Endothelial cell of umbilical vein (primary cell): ENCODE data around the gene CLDN1. TPM values are rescaled to one million over a fixed set of nuclear protein-coding genes. Genes with fewer than 3 reads are reported as not detected.

Source experiments
- BruUV-seq: library from RNA; stranded (reverse); fragments of 400-500 nt; replicated peaks from 2 replicates; lab custom pipeline; 2021; lab: Mats Ljungman, UMichigan
- CTCF ChIA-PET: fragments of 300-600, 350-600 bp; sonication (Branson Sonifier 250); formaldehyde crosslinking; loops from one replicate; lab custom pipeline; 2021; ENCODE audit warnings: antibody characterized with exemption, inconsistent platforms; lab: Charles Lee
- POLR2A ChIA-PET: fragments of 300-600, 350-600 bp; sonication (Branson Sonifier 250); formaldehyde crosslinking; loops from one replicate; lab custom pipeline; 2021; ENCODE audit warnings: antibody characterized with exemption, inconsistent platforms; lab: Charles Lee
- DNase-seq: peaks from one replicate; pipeline ENCODE4 v3.0.0-alpha.2; 2011; ENCODE audit warnings: low read depth, low spot score
- FAIRE-seq: peaks from 2 replicates; lab custom pipeline; 2011; peaks lifted over from hg19 to GRCh38; lab: Jason Lieb, UNC
- H2AFZ ChIP-seq: 2 replicates; pipeline ENCODE4 v1.6.0; 2012; ENCODE audit warnings: low read depth, low read length, control low read depth, inconsistent platforms
- H3K27ac ChIP-seq: 2 replicates; pipeline ENCODE4 v1.5.1; 2011; ENCODE audit warnings: low read depth, mild to moderate bottlenecking, control low read depth, low read length, moderate library complexity; ENCODE audit not compliant: insufficient read depth
- H3K27me3 ChIP-seq, 2 experiments: 2 replicates each; pipeline versions ENCODE4 v1.6.0 to v1.6.1; 2011; ENCODE audit warnings: low read length in 2 of 2, mixed read lengths in 1 of 2; ENCODE audit not compliant: control insufficient read depth in 2 of 2, insufficient read depth in 2 of 2
- H3K36me3 ChIP-seq, 2 experiments: 2 replicates in 1 of 2; 3 replicates in 1 of 2; pipeline ENCODE4 v1.5.1; 2011; ENCODE audit warnings: low read length in 2 of 2, mild to moderate bottlenecking in 1 of 2, moderate library complexity in 1 of 2; ENCODE audit not compliant: control insufficient read depth in 2 of 2, insufficient read depth in 2 of 2; ENCODE audit errors: extremely low read depth in 1 of 2
- H3K4me1 ChIP-seq: 3 replicates; pipeline ENCODE4 v1.5.1; 2011; ENCODE audit warnings: mild to moderate bottlenecking, low read length; ENCODE audit not compliant: control insufficient read depth, insufficient read depth; ENCODE audit errors: extremely low read depth
- H3K4me2 ChIP-seq: 2 replicates; pipeline ENCODE4 v1.6.1; 2011; ENCODE audit warnings: low read length, control low read depth, mixed read lengths; ENCODE audit not compliant: insufficient read depth
- H3K4me3 ChIP-seq, 3 experiments: fragments of 200-600 bp in 1 of 3; sonication (generic), shearing (Covaris generic) in 1 of 3; replicated peaks in 1 of 3; 2 replicates each; pipeline ENCODE4 v1.5.1; 2011 to 2016; ENCODE audit warnings: control low read depth in 3 of 3, low read length in 3 of 3, mild to moderate bottlenecking in 2 of 3, inconsistent platforms in 1 of 3, low read depth in 1 of 3, moderate library complexity in 1 of 3; ENCODE audit not compliant: insufficient read depth in 1 of 3
- H3K79me2 ChIP-seq: 2 replicates; pipeline ENCODE4 v1.6.0; 2012; ENCODE audit warnings: low read length, inconsistent platforms; ENCODE audit not compliant: control insufficient read depth, insufficient read depth
- H3K9ac ChIP-seq: replicated peaks from 2 replicates; pipeline ENCODE3; 2011; ENCODE audit warnings: low read length, control low read depth; ENCODE audit not compliant: insufficient read depth; ENCODE audit errors: extremely low read depth
- H3K9me1 ChIP-seq: replicated peaks from 3 replicates; pipeline ENCODE4 v1.6.0; 2011; ENCODE audit warnings: mild to moderate bottlenecking, low read length; ENCODE audit not compliant: control insufficient read depth, insufficient read depth; ENCODE audit errors: extremely low read depth
- H3K9me3 ChIP-seq: replicated peaks from 2 replicates; pipeline ENCODE4 v1.5.1; 2012; ENCODE audit warnings: low read length, inconsistent platforms; ENCODE audit not compliant: control insufficient read depth, insufficient read depth
- H4K20me1 ChIP-seq: replicated peaks from 2 replicates; pipeline ENCODE3; 2011; ENCODE audit warnings: mild to moderate bottlenecking, low read length; ENCODE audit not compliant: control insufficient read depth, insufficient read depth; ENCODE audit errors: extremely low read depth
- FOS ChIP-seq: IDR thresholded peaks from 2 replicates; pipeline ENCODE4 v1.6.1; 2011; ENCODE audit warnings: mild to moderate bottlenecking, low read length, moderate library complexity, borderline replicate concordance; ENCODE audit not compliant: insufficient read depth
- GATA2 ChIP-seq: IDR thresholded peaks from 2 replicates; pipeline ENCODE4 v1.7.0; 2011; ENCODE audit warnings: low read depth, mild to moderate bottlenecking, moderate library complexity, mixed read lengths, low read length; ENCODE audit not compliant: insufficient read length, insufficient read depth
- JUN ChIP-seq: IDR thresholded peaks from 2 replicates; pipeline ENCODE4 v1.6.1; 2011; ENCODE audit warnings: borderline replicate concordance, low read depth; ENCODE audit not compliant: insufficient read length, insufficient read depth
- POLR2AphosphoS5 ChIP-seq: IDR thresholded peaks from 2 replicates; pipeline ENCODE4 v1.6.1; 2012; ENCODE audit warnings: low read depth, mild to moderate bottlenecking, control low read depth, low read length, moderate library complexity; ENCODE audit not compliant: insufficient read depth
- dilution Hi-C: fragments of 300-500 bp; cut with MboI; formaldehyde crosslinking; loops from one replicate; pipeline ENCODE4 v1.15.0; 2019; ENCODE audit warnings: low sequenced_read_pairs; ENCODE audit not compliant: extremely low pct_ligation_motif_present
- intact Hi-C: fragments of 100-400 bp; cut with micrococcal nuclease; formaldehyde crosslinking; loops from one replicate; pipeline ENCODE4 v1.10.0; 2022
- polyA plus RNA-seq, 4 experiments: library from polyadenylated mRNA; depleted of rRNA in 3 of 4; stranded (reverse) in 3 of 4; unstranded in 1 of 4; fragments of >200 nt; gene quantifications; 2 replicates each; pipeline versions ENCODE4 v1.2.1 to v1.2.3, GENCODE V29; 2011 to 2012; ENCODE audit warnings: missing spikeins in 1 of 4
- total RNA-seq: library from RNA; stranded (reverse); gene quantifications from 2 replicates; pipeline ENCODE4 v1.2.3, GENCODE V29; 2021
- TF ChIP-seq, protein P1 (sequence below), 2 donors: IDR thresholded peaks; 1 replicate in 1 of 2; 2 replicates in 1 of 2; pipeline ENCODE4 v1.5.1; 2011; ENCODE audit warnings: low read length in 2 of 2, mild to moderate bottlenecking in 2 of 2, moderate library complexity in 2 of 2, control low read depth in 1 of 2, inconsistent platforms in 1 of 2, low read depth in 1 of 2; ENCODE audit not compliant: insufficient read depth in 1 of 2; ENCODE audit errors: extremely low read depth in 1 of 2
- TF ChIP-seq, protein P2 (sequence below): IDR thresholded peaks from 2 replicates; pipeline ENCODE4 v1.6.1; 2011; ENCODE audit not compliant: insufficient read depth, insufficient read length

CLDN1 gene
- total and polyA plus RNA-seq, 2 donors (not counting 3 experiments of a cell fraction or from before 2014, with no cell fraction given): 0.27 to 0.32 TPM

DNA sequence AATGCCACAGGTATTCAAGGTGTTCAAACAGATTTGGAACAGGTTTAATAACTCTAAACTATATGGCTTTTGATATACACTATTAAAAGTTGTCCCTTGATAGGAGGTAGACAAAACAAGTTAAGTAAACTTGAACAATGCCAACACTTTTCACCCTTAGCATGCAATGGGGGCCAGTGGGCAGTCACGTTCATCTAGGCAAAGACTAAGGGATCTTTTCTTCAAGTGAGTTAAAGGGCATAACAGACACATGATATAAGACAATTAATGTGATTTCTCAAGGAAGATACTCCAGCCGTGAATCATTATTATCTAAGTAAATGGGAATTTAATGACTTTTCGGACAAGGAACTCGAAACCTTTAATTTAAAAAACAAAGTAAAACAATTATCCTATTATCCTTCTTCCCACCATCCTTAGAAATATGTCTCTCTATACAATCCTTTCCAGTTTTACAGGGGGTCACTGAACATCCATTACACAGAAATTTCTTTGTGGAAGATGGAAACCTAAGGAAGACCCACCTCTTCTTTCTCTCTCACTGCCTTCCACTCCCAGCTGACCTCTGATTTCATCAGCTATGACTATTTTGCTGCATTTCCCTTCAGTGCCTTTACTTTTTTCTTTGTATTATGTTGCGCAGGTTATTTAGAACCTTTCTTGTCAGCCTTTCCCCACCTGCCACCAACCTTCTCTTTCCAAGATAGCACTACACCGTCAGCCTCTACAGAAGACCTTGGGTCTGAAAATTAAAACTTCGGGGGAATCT is 1.5 kb downstream of the CLDN1 start:
- dilution Hi-C loops (loop anchor here (25.0 kb wide), 1 partner anchor 358 kb away; no protein-coding TSS in a partner anchor), intact Hi-C loops (loop anchor here (5.0 kb wide), 1 partner anchor 198 kb away; the partner anchor contains the start of gene P3H2)
- no peak for TF ChIP-seq FOS
- TF ChIP-seq, protein P1, sequence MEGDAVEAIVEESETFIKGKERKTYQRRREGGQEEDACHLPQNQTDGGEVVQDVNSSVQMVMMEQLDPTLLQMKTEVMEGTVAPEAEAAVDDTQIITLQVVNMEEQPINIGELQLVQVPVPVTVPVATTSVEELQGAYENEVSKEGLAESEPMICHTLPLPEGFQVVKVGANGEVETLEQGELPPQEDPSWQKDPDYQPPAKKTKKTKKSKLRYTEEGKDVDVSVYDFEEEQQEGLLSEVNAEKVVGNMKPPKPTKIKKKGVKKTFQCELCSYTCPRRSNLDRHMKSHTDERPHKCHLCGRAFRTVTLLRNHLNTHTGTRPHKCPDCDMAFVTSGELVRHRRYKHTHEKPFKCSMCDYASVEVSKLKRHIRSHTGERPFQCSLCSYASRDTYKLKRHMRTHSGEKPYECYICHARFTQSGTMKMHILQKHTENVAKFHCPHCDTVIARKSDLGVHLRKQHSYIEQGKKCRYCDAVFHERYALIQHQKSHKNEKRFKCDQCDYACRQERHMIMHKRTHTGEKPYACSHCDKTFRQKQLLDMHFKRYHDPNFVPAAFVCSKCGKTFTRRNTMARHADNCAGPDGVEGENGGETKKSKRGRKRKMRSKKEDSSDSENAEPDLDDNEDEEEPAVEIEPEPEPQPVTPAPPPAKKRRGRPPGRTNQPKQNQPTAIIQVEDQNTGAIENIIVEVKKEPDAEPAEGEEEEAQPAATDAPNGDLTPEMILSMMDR (IDR thresholded peaks at IDR 0.05; ENCODE audit: extremely low read depth in 1 of 2, insufficient read depth in 1 of 2, low read depth in 1 of 2, low read length in 2 of 2): no peak
- no peak for TF ChIP-seq JUN
- no peak for TF ChIP-seq POLR2AphosphoS5
- TF ChIP-seq GATA2: no peak
- TF ChIP-seq, protein P2, sequence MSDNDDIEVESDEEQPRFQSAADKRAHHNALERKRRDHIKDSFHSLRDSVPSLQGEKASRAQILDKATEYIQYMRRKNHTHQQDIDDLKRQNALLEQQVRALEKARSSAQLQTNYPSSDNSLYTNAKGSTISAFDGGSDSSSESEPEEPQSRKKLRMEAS: no peak
- POLR2A ChIA-PET: no interaction called here
- no peaks in the 10 kb centered on the region for H4K20me1 ChIP-seq
- H3K36me3 ChIP-seq: no peaks in the 10 kb centered on the region
- CTCF ChIA-PET: interaction anchor here (1.4 to 4.6 kb wide), 8 partner anchors 14 to 363 kb away, joined by 3 to 167 read pairs (median 25); no protein-coding TSS in a partner anchor
- H2AFZ ChIP-seq: no peak overlapping the region
- H3K4me3 ChIP-seq: no peak overlapping the region
- no peak overlapping the region for H3K9ac ChIP-seq
- BruUV-seq: no TSS peak
- FAIRE-seq (no peak), DNase-seq (no peak)
- H3K4me1 ChIP-seq: peaks cover 4% of the 10 kb centered on the region
- no peaks in the 10 kb centered on the region for H3K9me3 ChIP-seq
- H3K79me2 ChIP-seq: no peaks in the 10 kb centered on the region
- H3K27me3 ChIP-seq: peaks cover 6 to 10% of the 10 kb centered on the region in 2 experiments
- H3K4me2 ChIP-seq: no peak overlapping the region
- no peaks in the 10 kb centered on the region for H3K9me1 ChIP-seq
- no peak overlapping the region for H3K27ac ChIP-seq
